Measurements from ENCODE around the gene CTNNA2.

Gene CTNNA2

GRCh38 chr2:80370375-80371009, 857.6 kb downstream of the CTNNA2 start:
- Histone ChIP-seq H3K27me3 (ENCODE audit: control insufficient read depth in 1 of 2, insufficient read depth in 1 of 2, low read length in 2 of 2) (no peaks in the 10 kb centered on the region), H2BK15ac (ENCODE audit: low read depth, poor library complexity, severe bottlenecking) (no peak overlapping the region), H2AK5ac (ENCODE audit: low read length, severe bottlenecking) (no peak overlapping the region), H3K4me1 (ENCODE audit: control insufficient read depth, insufficient read depth, low read depth, low read length) (no peaks in the 10 kb centered on the region), H3K4me2 (ENCODE audit: low read length, poor library complexity, severe bottlenecking) (no peak overlapping the region), H4K8ac (ENCODE audit: low read length) (no peak overlapping the region), H2BK12ac (ENCODE audit: low read length in 2 of 2) (no peak overlapping the region), H2AFZ (ENCODE audit: low read depth, low read length) (no peak overlapping the region), H2BK120ac (ENCODE audit: low read depth, low read length) (no peak overlapping the region), H3K27ac (ENCODE audit: low read length, poor library complexity, severe bottlenecking) (no peak overlapping the region), H3K9me3 (ENCODE audit: control insufficient read depth, low read length) (no peaks in the 10 kb centered on the region), H4K91ac (ENCODE audit: low read length) (no peak overlapping the region), H3K23ac (ENCODE audit: low read length in 2 of 2) (no peak overlapping the region), H3K9ac (ENCODE audit: low read length) (no peak overlapping the region), H2BK5ac (ENCODE audit: low read depth, low read length, poor library complexity, severe bottlenecking) (no peak overlapping the region), H3K4ac (ENCODE audit: low read depth in 1 of 2, low read length in 2 of 2) (no peak overlapping the region), H3K36me3 (ENCODE audit: control insufficient read depth in 1 of 2, insufficient read depth in 2 of 2, low read depth in 1 of 2, low read length in 2 of 2) (no peaks in the 10 kb centered on the region), H3K18ac (ENCODE audit: low read depth in 1 of 2, low read length in 2 of 2) (no peak overlapping the region), H3K4me3 (ENCODE audit: insufficient read depth in 1 of 2, low read depth in 1 of 2, low read length in 2 of 2) (no peak overlapping the region), H3K14ac (ENCODE audit: low read length in 2 of 2) (no peak overlapping the region), H3K79me1 (replicated peaks; ENCODE audit: low read length, poor library complexity, severe bottlenecking) (no peaks in the 10 kb centered on the region)
- DNase-seq, result no peak
- WGBS, result 98% methylated on average over 3 of the region's 3 CpGs

DNA sequence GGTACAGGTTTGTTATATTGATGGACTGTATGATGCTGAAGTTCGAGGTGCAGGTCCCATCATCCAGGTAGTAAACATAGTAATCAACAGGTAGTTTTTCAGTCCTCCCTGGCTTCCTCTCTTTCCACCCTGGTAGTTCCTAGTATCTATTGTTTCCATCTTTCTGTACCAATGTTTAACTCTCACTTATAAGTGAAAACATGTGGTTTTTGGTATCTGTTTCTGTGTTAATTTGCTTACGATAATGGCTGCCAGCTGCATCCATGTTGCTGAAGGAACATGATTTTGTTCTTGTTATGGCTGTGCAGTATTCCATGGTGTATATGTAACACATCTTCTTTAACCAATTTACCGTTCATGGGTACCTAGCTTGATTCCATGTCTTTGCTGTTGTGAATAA, 861.3 kb downstream of the CTNNA2 start:
- H2BK120ac ChIP-seq (ENCODE audit: low read depth, low read length), result no peak overlapping the region
- no peak overlapping the region for H3K4ac ChIP-seq (ENCODE audit: low read depth in 1 of 2, low read length in 2 of 2)
- no peaks in the 10 kb centered on the region for H3K27me3 ChIP-seq (ENCODE audit: control insufficient read depth in 1 of 2, insufficient read depth in 1 of 2, low read length in 2 of 2)
- no peaks in the 10 kb centered on the region for H3K79me1 ChIP-seq (replicated peaks; ENCODE audit: low read length, poor library complexity, severe bottlenecking)
- no peaks in the 10 kb centered on the region for H3K9me3 ChIP-seq (ENCODE audit: control insufficient read depth, low read length)
- no peak overlapping the region for H2AK5ac ChIP-seq (ENCODE audit: low read length, severe bottlenecking)
- H4K8ac ChIP-seq (ENCODE audit: low read length), result no peak overlapping the region
- H4K91ac ChIP-seq (ENCODE audit: low read length), result no peak overlapping the region
- H3K4me3 ChIP-seq (ENCODE audit: insufficient read depth in 1 of 2, low read depth in 1 of 2, low read length in 2 of 2), result no peak overlapping the region
- no peak overlapping the region for H2BK12ac ChIP-seq (ENCODE audit: low read length in 2 of 2)
- H3K14ac ChIP-seq (ENCODE audit: low read length in 2 of 2), result no peak overlapping the region
- H3K36me3 ChIP-seq (ENCODE audit: control insufficient read depth in 1 of 2, insufficient read depth in 2 of 2, low read depth in 1 of 2, low read length in 2 of 2), result no peaks in the 10 kb centered on the region
- H2AFZ ChIP-seq (ENCODE audit: low read depth, low read length), result no peak overlapping the region
- 100% methylated on average over 1 of the region's 3 CpGs for WGBS
- H2BK5ac ChIP-seq (ENCODE audit: low read depth, low read length, poor library complexity, severe bottlenecking), result no peak overlapping the region
- H2BK15ac ChIP-seq (ENCODE audit: low read depth, poor library complexity, severe bottlenecking), result no peak overlapping the region
- no peak overlapping the region for H3K9ac ChIP-seq (ENCODE audit: low read length)
- H3K27ac ChIP-seq (ENCODE audit: low read length, poor library complexity, severe bottlenecking), result no peak overlapping the region
- H3K4me1 ChIP-seq (ENCODE audit: control insufficient read depth, insufficient read depth, low read depth, low read length), result no peaks in the 10 kb centered on the region
- no peak overlapping the region for H3K4me2 ChIP-seq (ENCODE audit: low read length, poor library complexity, severe bottlenecking)
- no peak overlapping the region for H3K23ac ChIP-seq (ENCODE audit: low read length in 2 of 2)
- DNase-seq, result no peak
- no peak overlapping the region for H3K18ac ChIP-seq (ENCODE audit: low read depth in 1 of 2, low read length in 2 of 2)

- Histone ChIP-seq H4K8ac (ENCODE audit: low read length) (no peak overlapping the region), H2BK5ac (ENCODE audit: low read depth, low read length, poor library complexity, severe bottlenecking) (no peak overlapping the region), H4K91ac (ENCODE audit: low read length) (no peak overlapping the region), H3K14ac (ENCODE audit: low read length in 2 of 2) (no peak overlapping the region), H3K23ac (ENCODE audit: low read length in 2 of 2) (no peak overlapping the region), H3K4me3 (ENCODE audit: insufficient read depth in 1 of 2, low read depth in 1 of 2, low read length in 2 of 2) (no peak overlapping the region), H2BK120ac (ENCODE audit: low read depth, low read length) (no peak overlapping the region), H3K9ac (ENCODE audit: low read length) (no peak overlapping the region), H2BK15ac (ENCODE audit: low read depth, poor library complexity, severe bottlenecking) (no peak overlapping the region), H3K18ac (ENCODE audit: low read depth in 1 of 2, low read length in 2 of 2) (no peak overlapping the region), H3K27me3 (ENCODE audit: control insufficient read depth in 1 of 2, insufficient read depth in 1 of 2, low read length in 2 of 2) (no peaks in the 10 kb centered on the region), H2AK5ac (ENCODE audit: low read length, severe bottlenecking) (no peak overlapping the region), H3K36me3 (ENCODE audit: control insufficient read depth in 1 of 2, insufficient read depth in 2 of 2, low read depth in 1 of 2, low read length in 2 of 2) (no peaks in the 10 kb centered on the region), H3K4me2 (ENCODE audit: low read length, poor library complexity, severe bottlenecking) (no peak overlapping the region), H2AFZ (ENCODE audit: low read depth, low read length) (no peak overlapping the region), H3K9me3 (ENCODE audit: control insufficient read depth, low read length) (no peaks in the 10 kb centered on the region), H3K27ac (ENCODE audit: low read length, poor library complexity, severe bottlenecking) (no peak overlapping the region), H3K79me1 (replicated peaks; ENCODE audit: low read length, poor library complexity, severe bottlenecking) (no peaks in the 10 kb centered on the region), H3K4me1 (ENCODE audit: control insufficient read depth, insufficient read depth, low read depth, low read length) (no peaks in the 10 kb centered on the region), H2BK12ac (ENCODE audit: low read length in 2 of 2) (no peak overlapping the region), H3K4ac (ENCODE audit: low read depth in 1 of 2, low read length in 2 of 2) (no peak overlapping the region)
- DNase-seq, result no peak
Observed at GRCh38 chr2:80377071-80377470, 864.2 kb downstream of the CTNNA2 start.

GRCh38 chr2:80380736-80381135, 867.9 kb downstream of the CTNNA2 start:
- H2BK12ac ChIP-seq (ENCODE audit: low read length in 2 of 2), result no peak overlapping the region
- H3K14ac ChIP-seq (ENCODE audit: low read length in 2 of 2), result no peak overlapping the region
- H2AFZ ChIP-seq (ENCODE audit: low read depth, low read length), result no peak overlapping the region
- no peaks in the 10 kb centered on the region for H3K27me3 ChIP-seq (ENCODE audit: control insufficient read depth in 1 of 2, insufficient read depth in 1 of 2, low read length in 2 of 2)
- no peak overlapping the region for H3K4me2 ChIP-seq (ENCODE audit: low read length, poor library complexity, severe bottlenecking)
- no peak overlapping the region for H3K4me3 ChIP-seq (ENCODE audit: insufficient read depth in 1 of 2, low read depth in 1 of 2, low read length in 2 of 2)
- H3K36me3 ChIP-seq (ENCODE audit: control insufficient read depth in 1 of 2, insufficient read depth in 2 of 2, low read depth in 1 of 2, low read length in 2 of 2), result no peaks in the 10 kb centered on the region
- no peak overlapping the region for H3K27ac ChIP-seq (ENCODE audit: low read length, poor library complexity, severe bottlenecking)
- H3K9ac ChIP-seq (ENCODE audit: low read length), result peak overlapping the region; percentile 44
- H3K23ac ChIP-seq (ENCODE audit: low read length in 2 of 2), result no peak overlapping the region
- no peak overlapping the region for H4K91ac ChIP-seq (ENCODE audit: low read length)
- no peaks in the 10 kb centered on the region for H3K4me1 ChIP-seq (ENCODE audit: control insufficient read depth, insufficient read depth, low read depth, low read length)
- H2BK5ac ChIP-seq (ENCODE audit: low read depth, low read length, poor library complexity, severe bottlenecking), result no peak overlapping the region
- no peak overlapping the region for H2AK5ac ChIP-seq (ENCODE audit: low read length, severe bottlenecking)
- H3K79me1 ChIP-seq (replicated peaks; ENCODE audit: low read length, poor library complexity, severe bottlenecking), result no peaks in the 10 kb centered on the region
- no peak for DNase-seq
- no peak overlapping the region for H2BK15ac ChIP-seq (ENCODE audit: low read depth, poor library complexity, severe bottlenecking)
- H3K4ac ChIP-seq (ENCODE audit: low read depth in 1 of 2, low read length in 2 of 2), result no peak overlapping the region
- no peaks in the 10 kb centered on the region for H3K9me3 ChIP-seq (ENCODE audit: control insufficient read depth, low read length)
- no peak overlapping the region for H4K8ac ChIP-seq (ENCODE audit: low read length)
- no CpG with 5 or more reads among the region's 3 CpGs for WGBS
- H3K18ac ChIP-seq (ENCODE audit: low read depth in 1 of 2, low read length in 2 of 2), result no peak overlapping the region
- no peak overlapping the region for H2BK120ac ChIP-seq (ENCODE audit: low read depth, low read length)
